Cardiac septum (tissue), 1 donor: ENCODE measurements around the gene MRM2. TPM values are rescaled to one million over a fixed set of nuclear protein-coding genes. Genes with fewer than 3 reads are reported as not detected.

ENCODE experiments used
- DNase-seq: peaks from one replicate; pipeline ENCODE4 v3.0.0-alpha.2; 2020; ENCODE audit warnings: low spot score
- intact Hi-C: fragments of 100-400 bp; cut with DNase I; formaldehyde crosslinking; loops from one replicate; pipeline ENCODE4 v1.14.0; 2022
- total RNA-seq: library from RNA; stranded (reverse); fragmentation: NEBNext Ultra II Directional; extraction: Animal tissue kit (Norgen Biotek cat#: 25700); gene quantifications from one replicate; pipeline ENCODE4 v1.2.1, GENCODE V29; 2021
- donor health status: DM: no; HTN: no; CAD: no.

MRM2 gene
- total RNA-seq, 1 donor from 2014 or later = 15.6 TPM

DNA sequence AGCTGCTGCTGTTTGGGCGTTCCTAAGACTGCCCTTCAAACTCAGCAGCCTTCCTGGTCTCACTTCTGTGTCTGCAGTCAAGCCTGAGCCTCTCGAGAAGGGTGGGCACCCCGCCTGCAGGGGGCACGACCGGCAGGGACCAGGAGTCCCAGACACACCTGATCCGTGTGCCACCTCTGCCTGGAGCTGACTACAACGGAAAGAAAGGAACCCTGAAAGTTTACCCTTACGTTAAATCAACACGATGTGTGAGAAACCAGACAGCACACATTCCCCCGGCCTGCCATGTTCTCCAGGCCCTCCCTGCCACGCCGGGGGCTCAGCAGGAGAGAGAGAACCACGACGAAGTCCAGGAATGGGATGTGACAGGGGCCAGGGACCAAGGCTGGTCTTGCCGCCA lies 14.3 kb downstream of the MRM2 start:
- no peak for DNase-seq
- intact Hi-C loops = no loop called here

DNA sequence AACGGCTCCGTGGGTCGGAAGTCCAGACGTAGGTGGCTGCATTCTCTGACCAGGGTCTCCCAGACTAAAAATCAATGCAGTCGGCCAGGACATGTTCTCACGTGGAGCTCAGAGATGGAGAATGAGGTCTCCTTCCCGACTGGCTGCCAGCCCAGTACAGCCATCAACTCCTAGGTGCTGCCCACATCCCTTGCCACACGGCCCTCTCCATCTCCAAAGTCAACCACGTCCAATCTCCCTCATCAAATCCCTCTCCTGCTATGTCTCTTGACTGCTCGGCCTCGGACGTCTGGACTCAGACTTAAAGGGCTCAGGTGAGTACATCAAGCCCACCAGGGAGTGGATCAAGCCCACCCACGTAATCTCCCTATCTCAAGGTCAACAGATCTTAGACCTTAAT lies 16.2 kb downstream of the MRM2 start:
- DNase-seq = no peak
- intact Hi-C loops = no loop called here

DNA sequence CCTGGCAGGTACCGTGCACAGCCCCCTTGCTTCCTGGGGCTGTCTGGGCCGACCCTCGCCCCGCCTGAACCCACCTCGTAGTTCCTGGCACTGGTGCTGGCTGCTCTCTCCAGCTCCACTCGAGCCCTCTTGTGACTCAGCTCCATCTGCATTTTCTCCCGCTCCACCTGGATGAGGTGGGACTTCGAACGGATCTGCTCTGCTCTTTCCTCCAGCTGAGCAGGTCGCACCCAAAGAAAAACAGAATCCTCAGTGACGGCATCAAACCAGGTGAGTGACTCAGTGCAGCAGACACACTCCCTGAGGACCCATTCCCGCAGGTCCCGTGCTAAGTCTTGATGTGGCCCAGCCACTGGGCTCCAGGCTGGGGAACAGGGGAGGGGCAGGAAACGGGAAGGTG lies 16.7 kb downstream of the MRM2 start:
- no peak for DNase-seq
- intact Hi-C loops = no loop called here

DNA sequence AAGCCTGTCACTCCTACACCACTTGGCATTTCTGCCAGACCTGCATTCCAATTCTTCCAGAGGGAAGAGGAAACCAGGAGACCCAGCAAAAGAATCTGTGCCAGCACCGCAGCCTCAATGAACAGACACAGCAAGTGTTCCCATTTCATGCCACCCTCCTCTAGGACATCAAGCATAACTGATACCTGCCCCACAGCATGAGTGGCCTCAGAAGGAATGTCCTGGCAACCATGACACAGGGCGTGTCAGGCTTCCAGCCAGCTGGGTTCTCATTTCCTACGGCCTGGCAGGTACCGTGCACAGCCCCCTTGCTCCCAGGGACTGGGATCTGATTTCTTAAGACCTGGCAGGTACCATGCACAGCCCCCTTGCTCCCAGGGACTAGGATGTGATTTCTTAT lies 17.1 kb downstream of the MRM2 start:
- intact Hi-C loops = no loop called here

DNA sequence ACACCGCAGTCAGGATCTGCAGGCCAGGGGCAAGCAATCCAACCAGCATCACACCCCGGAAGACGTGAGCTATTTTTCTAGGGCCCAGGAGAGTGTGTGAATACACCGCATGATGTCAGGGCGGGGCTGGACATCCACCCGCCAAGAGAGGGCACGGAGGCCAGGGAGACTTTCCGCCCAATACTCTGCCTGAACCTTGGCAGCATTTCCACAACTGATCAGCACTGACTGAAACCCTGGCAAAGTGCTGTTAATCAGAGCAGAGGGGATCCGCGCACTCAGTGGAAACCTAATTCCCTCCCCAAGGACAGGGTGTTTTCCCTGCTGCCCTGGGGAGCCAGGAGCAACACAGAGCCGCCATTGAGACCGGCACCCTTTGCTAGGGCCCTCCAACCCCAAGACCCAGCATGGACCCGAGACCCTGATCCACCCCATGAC lies 17.5 kb downstream of the MRM2 start:
- no peak for DNase-seq
- intact Hi-C loops = no loop called here

More for the DNA sequence above, 17.1 kb downstream of the MRM2 start:
- DNase-seq = no peak

DNA sequence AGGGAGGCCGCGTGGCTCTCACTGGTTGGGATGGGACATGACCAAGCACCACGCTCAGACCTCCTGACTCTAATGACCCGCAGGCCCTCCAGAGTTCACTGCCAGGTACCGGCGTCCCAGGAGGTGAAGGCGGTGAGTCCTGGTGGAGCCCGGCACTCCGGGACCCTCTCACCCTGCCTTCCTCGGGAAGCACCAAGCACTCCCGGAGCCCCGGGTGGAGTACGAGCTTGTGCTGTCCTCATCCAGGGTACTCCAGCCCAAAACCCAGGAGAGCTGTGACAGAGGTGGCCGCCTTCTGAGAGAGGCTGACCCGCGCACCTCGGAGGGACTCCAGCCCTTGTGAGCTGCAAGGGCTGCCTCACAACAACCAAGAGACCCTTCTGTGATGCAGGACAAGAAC lies 18.7 kb downstream of the MRM2 start:
- intact Hi-C loops = no loop called here
- DNase-seq = no peak

DNA sequence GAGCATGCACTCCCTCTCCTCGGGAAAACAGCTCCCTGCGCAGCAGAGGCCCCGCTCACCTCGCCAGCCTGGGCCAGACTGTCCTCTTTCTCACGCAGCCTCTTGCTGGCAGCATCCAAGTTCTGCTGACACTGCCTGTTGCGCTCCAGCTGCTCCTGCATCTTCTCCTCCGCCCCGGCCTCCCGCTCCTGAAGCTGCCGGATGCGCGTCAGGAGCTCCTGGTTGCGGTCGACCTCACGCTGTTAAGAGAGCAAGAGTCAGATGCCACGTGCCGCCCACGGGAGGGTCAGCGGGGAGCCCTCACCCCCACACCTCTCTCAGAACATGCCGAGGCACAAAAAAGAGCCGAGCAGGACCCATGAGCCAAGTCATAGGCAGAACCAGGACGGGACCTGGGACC lies 19.5 kb downstream of the MRM2 start:
- no peak for DNase-seq
- intact Hi-C loops = no loop called here

DNA sequence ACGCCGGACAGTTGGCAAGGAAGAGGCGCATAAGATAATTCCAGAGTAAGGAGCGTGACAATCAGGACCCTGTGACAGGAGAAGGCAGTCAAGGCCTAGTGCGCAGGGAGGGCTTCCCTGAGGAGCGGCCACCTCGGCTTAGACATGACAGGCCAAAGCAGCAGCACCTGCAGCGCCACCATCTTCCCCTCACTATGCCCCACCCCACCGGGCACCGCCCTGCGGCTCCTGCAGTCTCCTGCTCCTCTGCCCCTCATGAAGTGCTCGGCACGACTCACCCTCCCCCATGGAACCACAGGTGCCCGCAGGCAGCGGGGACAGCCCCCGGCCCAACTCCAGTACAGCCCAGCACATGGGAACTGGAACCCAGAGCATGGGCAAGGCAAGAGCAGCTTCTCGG lies 21.1 kb downstream of the MRM2 start:
- no peak for DNase-seq

DNA sequence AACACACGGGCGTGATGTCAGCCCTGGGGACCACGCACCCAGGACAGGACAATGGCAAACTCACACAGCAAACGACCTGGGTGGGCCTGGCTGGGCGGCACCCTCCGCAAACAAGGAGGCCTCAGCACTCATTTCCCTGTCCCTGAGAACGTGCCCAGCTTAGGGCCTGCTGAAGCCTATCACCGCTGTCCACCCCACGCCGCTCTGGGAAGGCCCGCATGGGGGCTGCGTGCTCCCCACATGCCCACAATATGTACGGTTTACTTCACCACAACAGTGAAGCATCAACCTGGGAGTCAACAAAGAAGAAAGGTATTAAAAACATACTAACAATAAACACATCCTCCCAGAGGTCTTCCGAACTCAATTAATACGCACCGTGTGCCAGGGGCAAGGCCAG lies 21.5 kb downstream of the MRM2 start:
- intact Hi-C loops = no loop called here
- no peak for DNase-seq

More for the DNA sequence above, 21.1 kb downstream of the MRM2 start:
- intact Hi-C loops = no loop called here

DNA sequence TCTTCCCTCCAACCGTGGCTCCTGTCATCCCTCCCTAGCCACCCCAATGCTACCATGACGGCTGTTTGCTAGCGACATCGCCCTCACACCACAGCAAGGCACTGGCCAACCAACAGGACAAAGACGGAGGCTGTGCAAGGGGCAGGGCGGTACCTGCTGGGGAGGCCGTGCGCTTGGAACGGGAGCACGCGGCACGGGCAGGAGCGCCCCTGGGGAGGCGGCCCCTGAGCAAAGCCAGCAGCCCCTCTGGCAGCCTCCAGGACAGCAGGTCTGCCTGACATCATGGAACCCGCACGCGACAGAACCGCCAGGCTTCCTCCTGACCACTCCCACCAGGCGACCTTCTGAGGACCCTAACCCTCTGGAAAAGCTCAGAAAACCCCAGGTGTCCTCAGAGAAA lies 22.0 kb downstream of the MRM2 start:
- intact Hi-C loops = no loop called here
- no peak for DNase-seq

DNA sequence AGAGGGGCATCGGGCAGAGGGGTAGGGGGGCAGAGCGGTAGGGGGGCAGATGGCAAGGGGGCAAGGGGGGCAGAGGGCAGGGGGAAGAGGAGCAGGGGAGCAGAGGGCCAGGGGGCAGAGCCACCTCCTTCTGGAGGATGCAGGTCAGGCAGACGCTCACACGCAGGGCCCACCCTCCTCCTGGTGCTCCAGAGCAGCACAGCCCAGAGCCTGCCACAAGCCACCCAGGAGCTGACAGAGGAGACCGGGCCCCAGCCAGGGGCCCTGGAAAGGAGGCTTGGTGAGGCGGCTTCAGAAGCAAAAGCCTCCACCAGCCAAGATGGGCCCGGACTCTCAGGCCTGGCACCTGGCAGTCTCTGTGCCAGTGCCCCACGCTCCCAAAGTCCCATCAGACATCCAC lies 22.4 kb downstream of the MRM2 start:
- no peak for DNase-seq
- intact Hi-C loops = no loop called here

DNA sequence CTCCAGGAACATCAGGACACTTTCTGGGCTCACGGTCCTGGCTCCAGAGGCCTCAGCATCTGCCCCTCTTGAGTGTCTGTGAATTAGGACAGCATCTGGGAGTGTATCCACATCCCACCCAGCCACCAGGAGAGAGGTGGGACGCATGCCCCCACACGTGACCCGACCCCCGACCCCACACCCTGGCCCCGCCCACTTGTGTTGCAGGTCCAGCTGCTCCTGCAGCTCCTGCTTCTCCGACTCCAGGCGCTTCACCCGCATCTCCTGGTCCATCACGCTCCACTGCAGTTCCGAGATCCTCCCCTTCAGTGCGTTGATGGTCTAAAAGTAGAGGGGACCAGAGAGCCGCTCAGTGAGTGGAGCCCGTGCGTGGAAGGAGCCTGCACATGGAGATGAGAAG lies 22.9 kb downstream of the MRM2 start:
- intact Hi-C loops = no loop called here
- DNase-seq = no peak

DNA sequence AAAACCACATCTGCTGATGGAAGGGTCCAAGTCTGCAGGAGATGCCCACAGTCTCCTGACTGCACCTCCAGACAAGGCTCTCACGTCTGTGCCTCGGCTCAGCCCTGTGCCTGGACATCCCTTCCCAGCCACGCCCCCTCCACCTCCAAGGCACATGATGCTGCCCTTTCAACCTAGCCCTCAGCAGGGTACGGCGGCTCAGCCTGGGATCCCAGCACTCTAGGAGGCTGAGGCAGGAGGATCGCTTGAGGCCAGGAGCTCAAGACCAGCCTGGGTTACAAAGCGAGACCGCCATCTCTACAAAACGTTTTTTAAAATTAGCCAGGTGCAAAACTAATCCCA lies 23.6 kb downstream of the MRM2 start:
- DNase-seq = no peak
- intact Hi-C loops = no loop called here

DNA sequence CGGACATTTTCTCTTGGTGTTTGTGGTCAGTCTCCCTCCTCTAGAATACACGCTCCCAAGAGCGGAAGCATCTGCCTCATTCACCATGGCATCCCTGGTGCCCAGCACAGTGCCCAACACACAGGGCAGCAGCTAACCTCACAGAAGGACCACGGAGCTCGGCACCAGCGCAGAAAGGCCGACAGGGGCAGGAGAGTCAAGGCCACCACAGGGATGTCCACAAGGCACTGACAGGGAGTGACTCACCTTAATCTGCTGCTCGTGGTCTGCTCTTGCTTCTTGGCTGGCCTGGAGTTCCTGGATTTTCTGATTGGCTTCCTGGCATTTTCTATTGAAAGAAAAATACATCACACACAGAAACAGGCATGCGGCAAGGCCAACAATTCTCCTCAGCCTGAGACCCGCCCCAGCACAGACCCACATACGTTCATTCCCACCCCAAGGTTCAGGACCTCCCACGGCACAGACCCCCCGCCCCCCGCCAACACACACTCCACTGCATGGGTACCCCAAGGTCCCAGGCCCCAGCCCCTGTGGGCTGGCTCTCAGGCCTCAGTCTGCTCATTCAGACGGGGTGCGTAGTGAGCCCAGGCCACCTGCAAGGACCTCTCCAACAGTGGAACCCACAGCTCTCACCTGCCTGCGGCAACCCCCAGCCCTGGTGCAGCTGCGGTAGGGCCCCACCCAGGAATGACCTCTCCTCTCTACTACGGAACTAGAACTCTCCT lies 24.1 kb downstream of the MRM2 start:
- no peak for DNase-seq
- intact Hi-C loops = no loop called here

DNA sequence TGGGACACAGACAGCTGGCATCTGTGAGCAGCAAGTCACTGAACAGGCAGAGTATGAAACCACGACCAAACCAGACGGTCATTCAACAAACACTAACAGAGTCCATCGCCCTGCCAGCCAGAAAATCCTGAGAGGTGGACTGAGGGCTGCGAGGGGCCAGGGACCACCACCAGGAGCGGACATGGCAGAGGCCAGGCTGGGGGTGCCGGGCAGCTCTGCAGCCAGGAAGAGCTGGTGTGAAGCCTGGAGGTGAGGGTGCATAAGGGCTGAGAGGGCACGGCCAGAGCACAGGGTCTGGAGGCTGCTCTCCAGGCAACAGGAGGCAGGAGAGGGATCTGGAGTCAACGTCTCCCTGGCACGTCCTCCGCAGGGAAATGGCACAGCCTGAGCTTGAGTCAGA lies 24.8 kb downstream of the MRM2 start:
- no peak for DNase-seq
- intact Hi-C loops = no loop called here

DNA sequence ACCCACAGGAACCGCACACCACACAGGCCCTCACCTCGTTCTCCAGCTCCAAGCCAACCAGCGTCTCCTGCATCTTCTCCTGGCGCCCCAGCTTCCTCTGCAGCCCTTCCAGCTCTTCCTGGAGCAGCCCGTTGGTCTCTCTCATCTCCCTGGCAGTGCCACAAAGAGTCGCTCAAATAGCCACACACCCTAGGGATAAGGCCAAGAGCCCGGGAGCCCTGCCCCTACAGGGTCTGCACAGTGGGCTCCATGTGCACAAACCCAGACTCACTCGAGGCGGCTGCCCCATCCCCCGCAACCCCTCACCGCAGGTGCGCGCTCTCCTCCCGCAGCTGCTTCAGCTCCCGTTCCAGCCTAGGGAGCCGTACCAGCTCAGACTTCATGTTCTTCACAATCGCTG lies 26.2 kb downstream of the MRM2 start:
- no peak for DNase-seq
- intact Hi-C loops = no loop called here

DNA sequence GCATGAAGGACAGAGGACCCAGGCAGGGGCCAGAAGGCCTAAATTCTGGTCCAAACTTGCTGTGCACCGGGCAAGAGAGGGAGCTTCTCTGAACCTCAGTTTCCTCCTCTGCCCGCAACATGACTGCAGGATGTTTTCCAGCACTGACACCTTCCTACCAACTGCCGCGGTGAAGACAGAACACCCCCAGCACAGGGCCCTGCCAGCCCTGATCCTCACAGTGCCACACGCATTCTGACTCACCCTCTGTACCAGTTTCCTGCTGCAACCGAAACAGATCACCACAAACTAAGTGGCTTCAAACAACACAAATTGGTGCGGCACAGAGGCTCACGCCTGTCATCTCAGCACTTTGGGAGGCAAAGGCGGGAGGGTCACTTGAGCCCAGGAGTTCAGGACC lies 27.4 kb downstream of the MRM2 start:
- DNase-seq = no peak
- intact Hi-C loops = loop anchor here (5.0 kb wide), 2 partner anchors 402 to 637 kb away; no protein-coding TSS in a partner anchor

DNA sequence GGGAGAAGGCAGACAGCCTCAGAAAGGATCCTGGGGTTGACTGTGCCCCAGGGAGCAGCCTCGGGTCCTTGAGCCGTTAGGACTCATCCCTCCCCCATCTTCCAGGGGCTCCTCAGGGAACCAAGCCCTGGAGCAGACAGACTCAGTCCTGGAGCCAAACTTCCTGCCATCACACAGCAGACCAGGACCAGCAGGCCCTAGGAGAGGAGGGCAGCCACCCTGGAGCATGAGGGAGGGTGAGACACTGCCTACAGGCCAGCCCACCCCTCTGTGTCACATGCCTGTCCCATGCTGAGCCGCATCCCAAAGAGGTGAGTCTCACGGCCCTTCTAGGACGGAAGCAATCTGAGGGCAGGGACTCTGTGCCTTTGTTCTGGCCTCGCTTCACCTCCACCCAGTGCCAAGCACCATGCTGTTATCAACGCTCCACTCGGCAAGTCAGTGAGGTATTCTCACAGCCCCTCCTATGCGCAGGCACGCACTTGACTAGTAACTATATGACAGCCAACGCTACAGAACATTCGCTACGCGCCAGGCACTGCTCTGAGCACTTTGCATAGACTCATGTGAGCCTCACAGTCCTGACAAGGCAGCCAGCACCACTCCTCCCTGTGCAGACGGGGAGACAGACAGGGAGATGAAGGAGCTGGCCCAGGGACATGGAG lies 28.3 kb downstream of the MRM2 start:
- DNase-seq = no peak
- intact Hi-C loops = loop anchor here (5.0 kb wide), 2 partner anchors 401 to 636 kb away; no protein-coding TSS in a partner anchor

DNA sequence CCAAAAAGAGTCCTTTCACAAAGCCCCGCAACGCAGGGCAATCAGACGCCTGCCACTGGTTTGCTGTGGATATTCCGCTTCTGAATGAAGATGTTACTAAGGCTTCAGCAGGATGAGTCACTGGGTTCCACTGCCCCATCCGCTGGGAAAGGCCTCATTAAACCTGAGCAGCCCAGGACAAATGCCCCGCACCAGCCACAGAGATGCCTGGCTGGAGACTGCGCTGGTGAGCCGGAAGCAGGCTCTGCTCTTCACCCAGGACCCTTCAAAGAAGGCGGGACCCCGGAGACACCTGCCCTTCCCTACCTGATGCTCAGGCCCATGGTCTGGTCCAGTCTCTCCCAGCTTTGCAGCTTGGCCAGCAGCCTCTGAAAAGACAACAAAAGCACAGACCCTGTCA lies 29.1 kb downstream of the MRM2 start:
- DNase-seq = no peak
- intact Hi-C loops = loop anchor here (5.0 kb wide), 2 partner anchors 401 to 636 kb away; no protein-coding TSS in a partner anchor

DNA sequence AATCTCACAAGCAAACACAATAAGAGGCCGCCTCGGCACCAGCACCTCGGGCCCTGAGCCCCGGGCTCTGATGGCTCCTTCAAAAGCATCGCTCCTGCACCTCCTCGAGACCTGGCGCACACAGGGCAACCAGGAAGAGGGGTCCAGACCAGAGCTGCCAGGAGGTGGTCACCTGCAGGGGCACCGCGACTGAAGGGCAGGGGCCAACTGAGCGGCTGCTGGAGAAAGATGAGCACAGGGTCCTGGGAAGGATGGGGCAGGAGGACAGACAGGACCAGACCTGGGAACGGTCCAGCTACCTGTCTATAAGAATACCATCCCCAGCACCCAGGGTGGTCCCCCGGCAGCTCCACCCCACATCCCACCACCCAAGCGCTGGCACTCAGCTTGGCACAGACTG lies 30.1 kb downstream of the MRM2 start:
- no peak for DNase-seq
- intact Hi-C loops = loop anchor here (5.0 kb wide), 2 partner anchors 400 to 635 kb away; no protein-coding TSS in a partner anchor

DNA sequence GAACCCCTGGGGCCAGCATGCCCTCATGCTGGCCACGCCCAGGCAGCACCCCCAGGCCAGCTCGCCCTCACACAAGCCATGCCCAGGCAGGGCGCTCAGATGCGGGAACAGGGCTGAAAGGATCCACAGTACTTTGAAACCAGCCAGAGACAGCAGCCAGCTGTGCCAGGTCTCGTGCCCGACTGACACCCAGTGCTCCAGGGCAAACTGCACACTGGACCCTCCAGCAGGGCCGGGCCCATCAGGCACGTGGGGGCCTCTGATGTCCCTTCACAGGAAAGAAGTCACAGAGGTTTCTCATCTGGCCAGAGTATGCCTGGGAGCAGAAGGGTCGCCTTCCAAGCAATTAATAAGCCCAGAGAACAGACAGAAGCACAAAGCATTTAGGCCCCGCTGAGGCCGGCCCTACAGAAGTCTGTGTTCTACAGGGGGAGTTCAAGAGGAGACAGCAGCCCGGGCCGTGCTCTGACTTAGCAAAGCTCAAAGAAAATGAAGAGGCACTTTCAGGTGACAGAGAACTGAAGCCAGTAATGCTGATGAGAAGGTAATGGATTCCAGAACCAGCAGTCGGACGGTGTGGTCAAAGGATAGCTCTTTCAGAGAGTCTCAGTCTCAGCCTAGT lies 30.6 kb downstream of the MRM2 start:
- intact Hi-C loops = loop anchor here (5.0 kb wide), 2 partner anchors 399 to 634 kb away; no protein-coding TSS in a partner anchor
- DNase-seq = no peak
